Neural progenitor cell (in vitro differentiated cells): ENCODE measurements around the gene TES. TPM values are rescaled to one million over a fixed set of nuclear protein-coding genes. Genes with fewer than 3 reads are reported as not detected.

ENCODE experiments used
- DNase-seq: peaks from one replicate; pipeline ENCODE4 v3.0.0-alpha.2; 2016; ENCODE audit warnings: low spot score
- H2AFZ ChIP-seq: fragments of 200-600 bp; sonication (generic); replicated peaks from 2 replicates; pipeline ENCODE4 v1.6.1; 2016; ENCODE audit warnings: antibody characterized with exemption
- H3F3A ChIP-seq: fragments of 200-600 bp; sonication (generic); 2 replicates; pipeline ENCODE4 v1.6.1; 2016; ENCODE audit warnings: antibody characterized with exemption, low read depth
- H3K27ac ChIP-seq: fragments of 200-600 bp; sonication (generic); 2 replicates; pipeline ENCODE4 v1.5.1; 2016; ENCODE audit warnings: mild to moderate bottlenecking
- H3K27me3 ChIP-seq: fragments of 200-600 bp; sonication (generic); 2 replicates; pipeline ENCODE4 v1.6.1; 2016; ENCODE audit warnings: mild to moderate bottlenecking, moderate library complexity
- H3K36me3 ChIP-seq: fragments of 200-600 bp; sonication (generic); 2 replicates; pipeline ENCODE4 v1.5.1; 2016
- H3K4me1 ChIP-seq: fragments of 200-600 bp; sonication (generic); 2 replicates; pipeline ENCODE4 v1.6.1; 2016; ENCODE audit warnings: mixed run types
- H3K4me2 ChIP-seq: fragments of 200-600 bp; sonication (generic); 2 replicates; pipeline ENCODE4 v1.6.1; 2016
- H3K4me3 ChIP-seq: fragments of 200-600 bp; sonication (generic); 2 replicates; pipeline ENCODE4 v1.5.1; 2016
- H3K79me2 ChIP-seq: fragments of 200-600 bp; sonication (generic); 2 replicates; pipeline ENCODE4 v1.6.1; 2016; ENCODE audit warnings: low read depth
- H3K9ac ChIP-seq: fragments of 200-600 bp; sonication (generic); 2 replicates; pipeline ENCODE4 v1.6.1; 2016
- H3K9me3 ChIP-seq: fragments of 200-600 bp; sonication (generic); 2 replicates; pipeline ENCODE4 v1.5.1; 2016; ENCODE audit warnings: low read depth
- H4K20me1 ChIP-seq: fragments of 200-600 bp; sonication (generic); 2 replicates; pipeline ENCODE4 v1.6.1; 2016; ENCODE audit warnings: low read depth
- H3K27ac Mint-ChIP-seq: 3 replicates; pipeline ENCODE4 v1.8.0; 2021; ENCODE audit warnings: mixed read lengths
- H3K27me3 Mint-ChIP-seq: 2 replicates; pipeline ENCODE4 v1.8.0; 2022; ENCODE audit warnings: low read depth, mild to moderate bottlenecking, inconsistent platforms, moderate library complexity, mixed read lengths; ENCODE audit not compliant: insufficient read depth
- H3K36me3 Mint-ChIP-seq: 3 replicates; pipeline ENCODE4 v1.8.0; 2021; ENCODE audit warnings: mixed read lengths
- H3K4me1 Mint-ChIP-seq: 3 replicates; pipeline ENCODE4 v1.8.0; 2021; ENCODE audit warnings: mixed read lengths
- H3K4me3 Mint-ChIP-seq: 3 replicates; pipeline ENCODE4 v1.8.0; 2021; ENCODE audit warnings: mild to moderate bottlenecking, moderate library complexity, mixed read lengths
- H3K9me3 Mint-ChIP-seq: 3 replicates; pipeline ENCODE4 v1.8.0; 2020; ENCODE audit warnings: mixed read lengths
- EZH2 ChIP-seq: fragments of 200-600 bp; sonication (generic); IDR thresholded peaks from 2 replicates; pipeline ENCODE4 v1.6.1; 2017; ENCODE audit warnings: antibody characterized with exemption, mild to moderate bottlenecking, moderate library complexity
- EZH2phosphoT487 ChIP-seq: fragments of 200-600 bp; sonication (generic); IDR thresholded peaks from 2 replicates; pipeline ENCODE4 v1.6.1; 2017; ENCODE audit warnings: antibody characterized with exemption
- total RNA-seq: library from RNA; depleted of rRNA; stranded (reverse); fragments of >200 nt; gene quantifications from 2 replicates; pipeline ENCODE4 v1.2.3, GENCODE V29; 2015; ENCODE audit warnings: low replicate concordance
- TF ChIP-seq, protein P1 (sequence below): fragments of 200-600 bp; sonication (generic); IDR thresholded peaks from 2 replicates; pipeline ENCODE4 v1.5.1; 2017; ENCODE audit warnings: antibody characterized with exemption, mild to moderate bottlenecking

The TES gene
- total RNA-seq, 1 donor from 2014 or later = 10.6 TPM

DNA sequence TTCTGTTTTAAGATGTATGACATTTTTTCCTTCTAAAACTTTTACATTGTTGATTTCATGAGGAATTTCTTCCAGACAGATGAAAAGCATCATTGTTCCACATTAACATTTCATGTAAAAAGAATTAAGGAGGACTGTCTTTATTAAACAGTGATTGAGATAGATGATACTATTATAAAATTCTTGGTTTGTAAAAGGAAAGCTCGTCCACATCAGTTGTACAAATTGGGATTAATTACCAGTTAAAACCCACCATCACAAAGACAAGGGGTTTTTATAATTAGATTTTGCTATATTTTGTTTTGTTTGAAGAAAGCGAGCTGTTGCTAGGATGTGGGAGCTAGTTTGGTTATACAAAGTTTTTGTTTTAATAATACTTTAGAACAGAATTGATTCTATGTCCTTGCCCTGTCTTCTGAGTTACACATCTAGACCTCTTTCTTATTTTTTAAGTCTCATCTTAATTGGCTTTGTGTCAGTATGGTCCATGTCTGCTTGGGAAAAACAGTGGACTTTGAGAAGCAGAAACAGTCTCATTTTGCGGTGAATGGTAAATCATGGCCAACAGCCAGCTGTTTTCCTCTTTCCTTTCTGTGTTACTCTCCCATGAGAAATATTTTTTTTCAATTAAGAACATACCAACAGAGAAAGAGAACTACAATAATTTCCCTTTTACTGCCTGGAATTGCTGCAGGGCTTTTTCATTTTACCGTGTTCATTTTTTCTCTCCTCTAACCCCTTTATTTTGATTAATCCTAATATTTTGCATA lies 3.2 kb downstream of the TES start:
- Mint-ChIP-seq H3K27me3 (no peaks in the 10 kb centered on the region), H3K36me3 (no peaks in the 10 kb centered on the region), H3K4me1 (peaks cover 14% of the 10 kb centered on the region), H3K9me3 (no peaks in the 10 kb centered on the region), H3K27ac (no peak overlapping the region), H3K4me3 (no peak overlapping the region)
- H3K27ac ChIP-seq = no peak overlapping the region
- peaks cover 19% of the 10 kb centered on the region for H3F3A ChIP-seq
- H3K36me3 ChIP-seq = no peaks in the 10 kb centered on the region
- H3K79me2 ChIP-seq = no peaks in the 10 kb centered on the region
- no peaks in the 10 kb centered on the region for H4K20me1 ChIP-seq
- H2AFZ ChIP-seq = no peak overlapping the region
- H3K27me3 ChIP-seq = peaks cover 49% of the 10 kb centered on the region
- no peak overlapping the region for H3K4me2 ChIP-seq
- TF ChIP-seq, protein P1, sequence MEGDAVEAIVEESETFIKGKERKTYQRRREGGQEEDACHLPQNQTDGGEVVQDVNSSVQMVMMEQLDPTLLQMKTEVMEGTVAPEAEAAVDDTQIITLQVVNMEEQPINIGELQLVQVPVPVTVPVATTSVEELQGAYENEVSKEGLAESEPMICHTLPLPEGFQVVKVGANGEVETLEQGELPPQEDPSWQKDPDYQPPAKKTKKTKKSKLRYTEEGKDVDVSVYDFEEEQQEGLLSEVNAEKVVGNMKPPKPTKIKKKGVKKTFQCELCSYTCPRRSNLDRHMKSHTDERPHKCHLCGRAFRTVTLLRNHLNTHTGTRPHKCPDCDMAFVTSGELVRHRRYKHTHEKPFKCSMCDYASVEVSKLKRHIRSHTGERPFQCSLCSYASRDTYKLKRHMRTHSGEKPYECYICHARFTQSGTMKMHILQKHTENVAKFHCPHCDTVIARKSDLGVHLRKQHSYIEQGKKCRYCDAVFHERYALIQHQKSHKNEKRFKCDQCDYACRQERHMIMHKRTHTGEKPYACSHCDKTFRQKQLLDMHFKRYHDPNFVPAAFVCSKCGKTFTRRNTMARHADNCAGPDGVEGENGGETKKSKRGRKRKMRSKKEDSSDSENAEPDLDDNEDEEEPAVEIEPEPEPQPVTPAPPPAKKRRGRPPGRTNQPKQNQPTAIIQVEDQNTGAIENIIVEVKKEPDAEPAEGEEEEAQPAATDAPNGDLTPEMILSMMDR = no peak
- TF ChIP-seq EZH2 = no peak
- no peak for TF ChIP-seq EZH2phosphoT487
- H3K4me3 ChIP-seq = no peak overlapping the region
- no peak overlapping the region for H3K9ac ChIP-seq
- no peak for DNase-seq
- no peaks in the 10 kb centered on the region for H3K4me1 ChIP-seq
- H3K9me3 ChIP-seq = no peaks in the 10 kb centered on the region

DNA sequence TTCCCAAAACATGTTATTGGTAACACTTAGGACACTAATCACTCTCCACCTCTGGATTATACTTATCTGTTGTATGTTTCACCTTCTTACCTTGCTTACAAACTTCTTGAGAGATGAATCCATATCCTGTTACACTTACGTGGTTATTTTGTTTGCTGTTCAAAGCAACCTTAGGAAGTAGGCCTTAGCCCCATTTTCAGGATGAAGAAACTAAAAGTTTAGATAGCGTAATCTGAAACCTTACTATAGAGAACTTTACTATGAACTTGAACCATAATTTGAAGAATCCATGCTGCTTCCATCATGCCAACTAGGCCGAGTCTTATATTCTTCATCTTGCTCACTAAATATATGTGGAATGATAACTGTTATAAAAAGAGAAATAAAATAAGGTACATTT lies 4.6 kb downstream of the TES start:
- H3K36me3 Mint-ChIP-seq = no peaks in the 10 kb centered on the region
- no peaks in the 10 kb centered on the region for H4K20me1 ChIP-seq

DNA sequence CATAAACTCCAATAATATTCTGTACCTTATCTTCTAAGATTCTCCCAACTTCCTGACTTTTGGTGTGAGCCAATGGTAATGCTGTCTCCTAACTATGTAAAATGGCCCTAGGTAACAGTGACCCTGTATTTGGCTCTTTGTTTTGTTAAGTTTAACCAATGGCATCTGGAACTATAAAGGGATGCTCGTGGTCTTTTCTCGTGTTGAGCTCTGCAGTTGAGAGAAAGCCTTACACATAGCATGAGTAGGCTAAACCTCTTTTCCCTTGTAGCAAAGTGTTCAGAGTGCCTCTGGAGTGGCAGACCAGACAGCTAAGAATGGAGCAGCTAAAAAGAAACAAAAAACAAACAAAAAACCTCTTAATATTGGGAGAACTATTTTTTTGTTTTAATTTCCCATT lies 5.2 kb downstream of the TES start:
- H3K36me3 ChIP-seq = no peaks in the 10 kb centered on the region
- Mint-ChIP-seq H3K4me1 (peaks cover 14% of the 10 kb centered on the region), H3K27ac (no peak overlapping the region), H3K27me3 (no peaks in the 10 kb centered on the region), H3K36me3 (no peaks in the 10 kb centered on the region), H3K9me3 (no peaks in the 10 kb centered on the region), H3K4me3 (no peak overlapping the region)
- peaks cover 30% of the 10 kb centered on the region for H3K27me3 ChIP-seq
- H3K9me3 ChIP-seq = no peaks in the 10 kb centered on the region
- DNase-seq = no peak
- no peak overlapping the region for H2AFZ ChIP-seq
- no peaks in the 10 kb centered on the region for H4K20me1 ChIP-seq
- peaks cover 12% of the 10 kb centered on the region for H3F3A ChIP-seq
- no peak overlapping the region for H3K4me2 ChIP-seq
- H3K4me3 ChIP-seq = no peak overlapping the region
- no peak overlapping the region for H3K27ac ChIP-seq
- TF ChIP-seq, protein P1 = no peak
- TF ChIP-seq EZH2 (no peak), EZH2phosphoT487 (no peak)
- no peaks in the 10 kb centered on the region for H3K4me1 ChIP-seq
- H3K9ac ChIP-seq = no peak overlapping the region
- no peaks in the 10 kb centered on the region for H3K79me2 ChIP-seq

More for the DNA sequence above, 4.6 kb downstream of the TES start:
- no peaks in the 10 kb centered on the region for H3K9me3 ChIP-seq
- no peak overlapping the region for H3K9ac ChIP-seq
- H3K79me2 ChIP-seq = no peaks in the 10 kb centered on the region
- no peak overlapping the region for H3K27ac ChIP-seq
- H3K27me3 ChIP-seq = peaks cover 36% of the 10 kb centered on the region
- no peak overlapping the region for H3K4me3 ChIP-seq
- H3K4me1 ChIP-seq = no peaks in the 10 kb centered on the region
- peaks cover 14% of the 10 kb centered on the region for H3K4me1 Mint-ChIP-seq
- DNase-seq = no peak
- H3K4me3 Mint-ChIP-seq = no peak overlapping the region
- H2AFZ ChIP-seq = no peak overlapping the region
- no peak overlapping the region for H3K27ac Mint-ChIP-seq
- no peak overlapping the region for H3K4me2 ChIP-seq
- H3K27me3 Mint-ChIP-seq = no peaks in the 10 kb centered on the region
- no peaks in the 10 kb centered on the region for H3K9me3 Mint-ChIP-seq
- H3F3A ChIP-seq = peaks cover 14% of the 10 kb centered on the region
- H3K36me3 ChIP-seq = no peaks in the 10 kb centered on the region
- TF ChIP-seq EZH2phosphoT487 (no peak), EZH2 (no peak)
- TF ChIP-seq, protein P1 = no peak
